ENCODE data around the gene LGALS9B. TPM values are rescaled to one million over a fixed set of nuclear protein-coding genes. Genes with fewer than 3 reads are reported as not detected.
"Not testable (repeated sequence)": the region's sequence is repeated elsewhere in the genome, so short reads cannot be mapped to it uniquely, and the experiment has no call there.

Gene LGALS9B
- total RNA-seq (ENCODE audit: low replicate concordance), result 0.29 and 0.36 TPM in 2 replicates
- long read RNA-seq, result 0 reads

GRCh38 chr17:20467447-20467846, at the start of gene LGALS9B:
TSS of gene LGALS9B (minus strand) at chr17:20467539. CDS start at chr17:20467470, 69 bp downstream.
- not testable (repeated sequence) for H3K4me1 Mint-ChIP-seq (ENCODE audit: unreplicated experiment); DNase-seq (ENCODE audit: extremely low spot score, unreplicated experiment); H3K36me3 Mint-ChIP-seq; H3K27ac Mint-ChIP-seq; H3K9me3 Mint-ChIP-seq; H3K4me3 Mint-ChIP-seq; H3K27me3 Mint-ChIP-seq

- not testable (repeated sequence) for DNase-seq (ENCODE audit: extremely low spot score, unreplicated experiment); H3K27ac Mint-ChIP-seq; H3K4me1 Mint-ChIP-seq (ENCODE audit: unreplicated experiment); H3K9me3 Mint-ChIP-seq; H3K4me3 Mint-ChIP-seq; H3K36me3 Mint-ChIP-seq; H3K27me3 Mint-ChIP-seq
Measured at GRCh38 chr17:20516986-20517385, 49.6 kb upstream of the LGALS9B start.

GRCh38 chr17:20515099-20515498, 47.8 kb upstream of the LGALS9B start:
- not testable (repeated sequence) for H3K4me1 Mint-ChIP-seq (ENCODE audit: unreplicated experiment); H3K36me3 Mint-ChIP-seq; H3K9me3 Mint-ChIP-seq; H3K27me3 Mint-ChIP-seq; H3K4me3 Mint-ChIP-seq; DNase-seq (ENCODE audit: extremely low spot score, unreplicated experiment); H3K27ac Mint-ChIP-seq

- DNase-seq (ENCODE audit: extremely low spot score, unreplicated experiment); H3K4me1 Mint-ChIP-seq (ENCODE audit: unreplicated experiment); H3K9me3 Mint-ChIP-seq; H3K4me3 Mint-ChIP-seq; H3K27ac Mint-ChIP-seq; H3K36me3 Mint-ChIP-seq; H3K27me3 Mint-ChIP-seq: not testable (repeated sequence)
Measured at GRCh38 chr17:20513539-20513938, 46.2 kb upstream of the LGALS9B start.

- DNase-seq (ENCODE audit: extremely low spot score, unreplicated experiment); H3K27ac Mint-ChIP-seq; H3K4me1 Mint-ChIP-seq (ENCODE audit: unreplicated experiment); H3K9me3 Mint-ChIP-seq; H3K27me3 Mint-ChIP-seq; H3K4me3 Mint-ChIP-seq; H3K36me3 Mint-ChIP-seq: not testable (repeated sequence)
Measured at GRCh38 chr17:20512378-20512777, 45.0 kb upstream of the LGALS9B start.

GRCh38 chr17:20511778-20512177, 44.4 kb upstream of the LGALS9B start:
- H3K4me3 Mint-ChIP-seq; H3K36me3 Mint-ChIP-seq; DNase-seq (ENCODE audit: extremely low spot score, unreplicated experiment); H3K4me1 Mint-ChIP-seq (ENCODE audit: unreplicated experiment); H3K9me3 Mint-ChIP-seq; H3K27ac Mint-ChIP-seq; H3K27me3 Mint-ChIP-seq: not testable (repeated sequence)

- H3K27ac Mint-ChIP-seq; H3K4me1 Mint-ChIP-seq (ENCODE audit: unreplicated experiment); H3K4me3 Mint-ChIP-seq; H3K27me3 Mint-ChIP-seq; DNase-seq (ENCODE audit: extremely low spot score, unreplicated experiment); H3K36me3 Mint-ChIP-seq; H3K9me3 Mint-ChIP-seq: not testable (repeated sequence)
Measured at GRCh38 chr17:20505333-20505732, 38.0 kb upstream of the LGALS9B start.

GRCh38 chr17:20504388-20505066, 37.2 kb upstream of the LGALS9B start:
- H3K4me3 Mint-ChIP-seq, H3K36me3 Mint-ChIP-seq, H3K9me3 Mint-ChIP-seq: not testable (repeated sequence)

GRCh38 chr17:20501896-20502295, 34.6 kb upstream of the LGALS9B start:
- not testable (repeated sequence) for H3K27me3 Mint-ChIP-seq; DNase-seq (ENCODE audit: extremely low spot score, unreplicated experiment); H3K4me3 Mint-ChIP-seq; H3K27ac Mint-ChIP-seq; H3K4me1 Mint-ChIP-seq (ENCODE audit: unreplicated experiment); H3K36me3 Mint-ChIP-seq; H3K9me3 Mint-ChIP-seq

More at GRCh38 chr17:20504388-20505066, 37.2 kb upstream of the LGALS9B start:
- not testable (repeated sequence) for DNase-seq (ENCODE audit: extremely low spot score, unreplicated experiment); H3K27me3 Mint-ChIP-seq; H3K4me1 Mint-ChIP-seq (ENCODE audit: unreplicated experiment); H3K27ac Mint-ChIP-seq

GRCh38 chr17:20500346-20500745, 33.0 kb upstream of the LGALS9B start:
- H3K27me3 Mint-ChIP-seq; H3K27ac Mint-ChIP-seq; H3K4me3 Mint-ChIP-seq; H3K4me1 Mint-ChIP-seq (ENCODE audit: unreplicated experiment); DNase-seq (ENCODE audit: extremely low spot score, unreplicated experiment); H3K9me3 Mint-ChIP-seq; H3K36me3 Mint-ChIP-seq: not testable (repeated sequence)

GRCh38 chr17:20495420-20495819, 28.1 kb upstream of the LGALS9B start:
- not testable (repeated sequence) for H3K27ac Mint-ChIP-seq; DNase-seq (ENCODE audit: extremely low spot score, unreplicated experiment); H3K4me1 Mint-ChIP-seq (ENCODE audit: unreplicated experiment); H3K9me3 Mint-ChIP-seq; H3K27me3 Mint-ChIP-seq; H3K4me3 Mint-ChIP-seq; H3K36me3 Mint-ChIP-seq

- H3K4me3 Mint-ChIP-seq; H3K27me3 Mint-ChIP-seq; H3K4me1 Mint-ChIP-seq (ENCODE audit: unreplicated experiment); H3K9me3 Mint-ChIP-seq; DNase-seq (ENCODE audit: extremely low spot score, unreplicated experiment); H3K27ac Mint-ChIP-seq; H3K36me3 Mint-ChIP-seq: not testable (repeated sequence)
Measured at GRCh38 chr17:20494735-20495134, 27.4 kb upstream of the LGALS9B start.

- DNase-seq (ENCODE audit: extremely low spot score, unreplicated experiment); H3K9me3 Mint-ChIP-seq; H3K4me1 Mint-ChIP-seq (ENCODE audit: unreplicated experiment); H3K36me3 Mint-ChIP-seq; H3K27ac Mint-ChIP-seq; H3K27me3 Mint-ChIP-seq; H3K4me3 Mint-ChIP-seq: not testable (repeated sequence)
Measured at GRCh38 chr17:20494147-20494546, 26.8 kb upstream of the LGALS9B start.

- DNase-seq (ENCODE audit: extremely low spot score, unreplicated experiment); H3K4me1 Mint-ChIP-seq (ENCODE audit: unreplicated experiment); H3K27ac Mint-ChIP-seq; H3K27me3 Mint-ChIP-seq; H3K4me3 Mint-ChIP-seq; H3K36me3 Mint-ChIP-seq; H3K9me3 Mint-ChIP-seq: not testable (repeated sequence)
Measured at GRCh38 chr17:20492971-20493370, 25.6 kb upstream of the LGALS9B start.

- H3K27me3 Mint-ChIP-seq; H3K4me3 Mint-ChIP-seq; DNase-seq (ENCODE audit: extremely low spot score, unreplicated experiment); H3K36me3 Mint-ChIP-seq; H3K4me1 Mint-ChIP-seq (ENCODE audit: unreplicated experiment); H3K27ac Mint-ChIP-seq; H3K9me3 Mint-ChIP-seq: not testable (repeated sequence)
Measured at GRCh38 chr17:20492099-20492498, 24.8 kb upstream of the LGALS9B start.
